OCI-LY3 (cell line): ENCODE data around the gene PCARE.
"Not testable (repeated sequence)": the region's sequence is repeated elsewhere in the genome, so short reads cannot be mapped to it uniquely, and the experiment has no call there.

Experiments used
- H2AFZ ChIP-seq: fragments of 200-600, 300-600 bp; shearing (Covaris generic); 2 replicates; pipeline ENCODE4 v1.6.0; 2014; ENCODE audit warnings: antibody characterized with exemption, low read depth, low read length
- H3K27ac ChIP-seq: fragments of 200-600, 300-600 bp; sonication (generic); 2 replicates; pipeline ENCODE4 v1.5.1; 2014; ENCODE audit warnings: mild to moderate bottlenecking, low read length, moderate library complexity, mixed read lengths
- H3K27me3 ChIP-seq: fragments of 200-600, 300-600 bp; sonication (generic); 2 replicates; pipeline ENCODE4 v1.6.1; 2014; ENCODE audit warnings: low read depth, low read length, mixed read lengths
- H3K36me3 ChIP-seq: fragments of 200-600, 300-600 bp; sonication (generic); replicated peaks from 2 replicates; pipeline ENCODE3; 2014; ENCODE audit warnings: low read depth, low read length, mixed read lengths
- H3K4me1 ChIP-seq: fragments of 300-600, 200-600 bp; sonication (generic); 2 replicates; pipeline ENCODE4 v1.6.1; 2014; ENCODE audit warnings: low read length, mixed read lengths
- H3K4me2 ChIP-seq: fragments of 200-600, 300-600 bp; sonication (generic); 2 replicates; pipeline ENCODE4 v1.6.1; 2014; ENCODE audit warnings: low read length, mixed read lengths
- H3K4me3 ChIP-seq: fragments of 300-600, 200-600 bp; sonication (generic); 2 replicates; pipeline ENCODE4 v1.5.1; 2014; ENCODE audit warnings: antibody characterized with exemption, mild to moderate bottlenecking, low read length, moderate library complexity
- H3K79me2 ChIP-seq: fragments of 300-600, 200-600 bp; shearing (Covaris generic); 2 replicates; pipeline ENCODE4 v1.6.1; 2014; ENCODE audit warnings: mild to moderate bottlenecking, low read length, mixed read lengths
- H3K9ac ChIP-seq: fragments of 300-600, 200-600 bp; shearing (Covaris generic); 2 replicates; pipeline ENCODE4 v1.6.0; 2014; ENCODE audit warnings: mild to moderate bottlenecking, low read length, moderate library complexity
- H3K9me3 ChIP-seq: fragments of 200-600, 300-600 bp; shearing (Covaris generic); 2 replicates; pipeline ENCODE4 v1.6.1; 2014; ENCODE audit warnings: low read length, mixed read lengths; ENCODE audit not compliant: insufficient read depth
- H4K20me1 ChIP-seq: fragments of 200-600, 300-600 bp; sonication (generic); 2 replicates; pipeline ENCODE4 v1.6.1; 2016; ENCODE audit warnings: low read length, mixed read lengths; ENCODE audit not compliant: insufficient read depth
- CTCF ChIP-seq: fragments of 200-600, 300-600 bp; sonication (generic); IDR thresholded peaks from 2 replicates; pipeline ENCODE4 v1.5.1; 2014; ENCODE audit warnings: antibody characterized with exemption, low read length, low read depth
- EZH2phosphoT487 ChIP-seq: fragments of 200-600 bp; shearing (Covaris generic); IDR thresholded peaks from 2 replicates; pipeline ENCODE4 v1.6.1; 2018; ENCODE audit warnings: antibody characterized with exemption, mixed run types, low read depth

PCARE gene

GRCh38 chr2:29110916-29111535 lies 36.7 kb upstream of the PCARE start:
- Histone ChIP-seq H3K79me2 (peaks cover 2% of the 10 kb centered on the region), H3K36me3 (no peaks in the 10 kb centered on the region), H3K4me2 (no peak overlapping the region), H3K27ac (no peak overlapping the region), H2AFZ (no peak overlapping the region), H3K27me3 (peaks cover 13% of the 10 kb centered on the region; the same call in 1 of the 2 replicates), H3K9ac (no peak overlapping the region), H4K20me1 (no peaks in the 10 kb centered on the region), H3K4me1 (peaks cover 13% of the 10 kb centered on the region; the same call in 1 of the 2 replicates), H3K4me3 (no peak overlapping the region), H3K9me3 (no peaks in the 10 kb centered on the region)
- no peak for TF ChIP-seq EZH2phosphoT487
- TF ChIP-seq CTCF = no peak

GRCh38 chr2:29109246-29109645 lies 34.9 kb upstream of the PCARE start:
- Histone ChIP-seq H3K79me2 (no peaks in the 10 kb centered on the region), H3K9ac (no peak overlapping the region), H3K27ac (no peak overlapping the region), H3K4me1 (peaks cover 10% of the 10 kb centered on the region; the same call in 1 of the 2 replicates), H3K9me3 (no peaks in the 10 kb centered on the region), H3K4me2 (no peak overlapping the region), H3K4me3 (no peak overlapping the region), H3K27me3 (0 out of 2 replicates have a peak, but pooled peaks cover 9% of the 10 kb centered on the region), H4K20me1 (no peaks in the 10 kb centered on the region), H3K36me3 (no peaks in the 10 kb centered on the region), H2AFZ (no peak overlapping the region)
- no peak for TF ChIP-seq EZH2phosphoT487
- no peak for TF ChIP-seq CTCF

- Histone ChIP-seq H3K27ac (no peak overlapping the region), H3K36me3 (no peaks in the 10 kb centered on the region), H3K9me3 (no peaks in the 10 kb centered on the region), H3K4me1 (peaks cover 10% of the 10 kb centered on the region; the same call in 1 of the 2 replicates), H3K4me2 (no peak overlapping the region), H3K27me3 (0 out of 2 replicates have a peak, but pooled peaks cover 7% of the 10 kb centered on the region), H3K9ac (no peak overlapping the region), H4K20me1 (no peaks in the 10 kb centered on the region), H3K4me3 (no peak overlapping the region), H3K79me2 (no peaks in the 10 kb centered on the region), H2AFZ (no peak overlapping the region)
- TF ChIP-seq CTCF = no peak
- TF ChIP-seq EZH2phosphoT487 = no peak
These were observed 33.9 kb upstream of the PCARE start for GRCh38 chr2:29108225-29108624.

- H3K9ac ChIP-seq, H3K27me3 ChIP-seq, H3K79me2 ChIP-seq, H3K4me2 ChIP-seq, H3K36me3 ChIP-seq, H3K9me3 ChIP-seq, H4K20me1 ChIP-seq, H2AFZ ChIP-seq, H3K27ac ChIP-seq, H3K4me3 ChIP-seq: not testable (repeated sequence)
- H3K4me1 ChIP-seq = peaks cover 10% of the 10 kb centered on the region; the same call in 1 of the 2 replicates
These were observed 33.2 kb upstream of the PCARE start for GRCh38 chr2:29107547-29107946.
